HCT116 (cell line): ENCODE measurements around the gene MMD.

Experiments used
- EZH2phosphoT487 ChIP-seq: fragments of 200-600 bp; IDR thresholded peaks from 2 replicates; pipeline ENCODE4 v1.6.1; 2018; ENCODE audit warnings: antibody characterized with exemption, borderline replicate concordance
- TF ChIP-seq, protein P1 (sequence below), 3 experiments: fragments of 200-600 bp in 1 of 3; sonication (generic) in 1 of 3; IDR thresholded peaks in 2 of 3; conservative IDR thresholded peaks in 1 of 3; 2 replicates each; pipeline ENCODE4 v1.5.1; 2012 to 2017; ENCODE audit warnings: low read depth in 2 of 3, low read length in 2 of 3, antibody characterized with exemption in 1 of 3, borderline replicate concordance in 1 of 3, control low read depth in 1 of 3, mild to moderate bottlenecking in 1 of 3, mixed read lengths in 1 of 3, mixed run types in 1 of 3, moderate library complexity in 1 of 3; ENCODE audit not compliant: insufficient read depth in 1 of 3

DNA sequence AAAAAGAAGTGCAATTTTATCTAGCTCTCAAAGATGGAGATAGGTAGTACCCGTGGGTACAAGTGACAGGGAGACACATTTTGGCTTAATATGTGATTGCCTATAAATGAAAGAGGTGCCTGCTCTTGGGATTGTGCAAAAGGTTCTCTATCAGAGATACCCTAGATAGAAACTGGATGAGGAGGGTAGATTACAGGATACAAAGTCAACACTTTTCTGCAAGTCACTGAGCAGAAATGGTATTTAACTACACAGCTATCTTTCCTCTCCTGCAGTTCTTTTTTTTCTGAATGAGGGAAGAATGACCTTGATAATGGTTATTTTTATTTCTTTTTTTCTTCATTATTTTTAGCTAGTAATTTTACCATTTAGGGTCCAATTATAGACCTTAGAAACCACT lies 67.6 kb downstream of the MMD start:
- TF ChIP-seq, protein P1, sequence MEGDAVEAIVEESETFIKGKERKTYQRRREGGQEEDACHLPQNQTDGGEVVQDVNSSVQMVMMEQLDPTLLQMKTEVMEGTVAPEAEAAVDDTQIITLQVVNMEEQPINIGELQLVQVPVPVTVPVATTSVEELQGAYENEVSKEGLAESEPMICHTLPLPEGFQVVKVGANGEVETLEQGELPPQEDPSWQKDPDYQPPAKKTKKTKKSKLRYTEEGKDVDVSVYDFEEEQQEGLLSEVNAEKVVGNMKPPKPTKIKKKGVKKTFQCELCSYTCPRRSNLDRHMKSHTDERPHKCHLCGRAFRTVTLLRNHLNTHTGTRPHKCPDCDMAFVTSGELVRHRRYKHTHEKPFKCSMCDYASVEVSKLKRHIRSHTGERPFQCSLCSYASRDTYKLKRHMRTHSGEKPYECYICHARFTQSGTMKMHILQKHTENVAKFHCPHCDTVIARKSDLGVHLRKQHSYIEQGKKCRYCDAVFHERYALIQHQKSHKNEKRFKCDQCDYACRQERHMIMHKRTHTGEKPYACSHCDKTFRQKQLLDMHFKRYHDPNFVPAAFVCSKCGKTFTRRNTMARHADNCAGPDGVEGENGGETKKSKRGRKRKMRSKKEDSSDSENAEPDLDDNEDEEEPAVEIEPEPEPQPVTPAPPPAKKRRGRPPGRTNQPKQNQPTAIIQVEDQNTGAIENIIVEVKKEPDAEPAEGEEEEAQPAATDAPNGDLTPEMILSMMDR (IDR thresholded peaks at IDR 0.05 in 2 of 3, conservative IDR thresholded peaks at IDR 0.05 in 1 of 3; ENCODE audit: borderline replicate concordance in 1 of 3, insufficient read depth in 1 of 3, low read depth in 2 of 3, low read length in 2 of 3), result no peak
- no peak for TF ChIP-seq EZH2phosphoT487
